Activated CD4-positive, CD25-positive, alpha-beta regulatory T cell treated with anti-CD3 and anti-CD28 coated beads, Interleukin-2, amount 50 U/mL, for 72 hours (primary cell): ENCODE measurements around the gene MEI1.

Source experiments
- DNase-seq: peaks from one replicate; pipeline ENCODE4 v3.0.0; 2021

MEI1 gene

DNA sequence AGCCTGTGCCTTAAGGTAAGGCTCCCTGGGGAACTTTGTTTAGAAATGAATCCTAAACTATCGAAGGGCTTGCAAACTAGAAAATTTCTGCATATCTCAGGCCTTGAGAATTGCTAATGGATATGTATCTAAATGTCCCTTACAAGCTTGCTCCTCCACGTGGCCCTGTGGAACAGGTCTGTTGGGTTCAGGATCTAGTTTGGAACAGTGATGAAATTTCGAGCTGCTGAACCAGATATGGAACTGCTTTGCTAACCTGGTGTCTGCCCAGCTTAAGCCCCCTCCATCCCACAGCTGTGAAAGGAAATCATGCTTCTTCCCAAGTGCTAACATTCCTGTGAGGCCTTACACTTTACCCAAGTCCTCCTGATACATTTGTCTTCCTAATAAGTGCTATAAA lies 145.2 kb downstream of the MEI1 start:
- DNase-seq = no peak

DNA sequence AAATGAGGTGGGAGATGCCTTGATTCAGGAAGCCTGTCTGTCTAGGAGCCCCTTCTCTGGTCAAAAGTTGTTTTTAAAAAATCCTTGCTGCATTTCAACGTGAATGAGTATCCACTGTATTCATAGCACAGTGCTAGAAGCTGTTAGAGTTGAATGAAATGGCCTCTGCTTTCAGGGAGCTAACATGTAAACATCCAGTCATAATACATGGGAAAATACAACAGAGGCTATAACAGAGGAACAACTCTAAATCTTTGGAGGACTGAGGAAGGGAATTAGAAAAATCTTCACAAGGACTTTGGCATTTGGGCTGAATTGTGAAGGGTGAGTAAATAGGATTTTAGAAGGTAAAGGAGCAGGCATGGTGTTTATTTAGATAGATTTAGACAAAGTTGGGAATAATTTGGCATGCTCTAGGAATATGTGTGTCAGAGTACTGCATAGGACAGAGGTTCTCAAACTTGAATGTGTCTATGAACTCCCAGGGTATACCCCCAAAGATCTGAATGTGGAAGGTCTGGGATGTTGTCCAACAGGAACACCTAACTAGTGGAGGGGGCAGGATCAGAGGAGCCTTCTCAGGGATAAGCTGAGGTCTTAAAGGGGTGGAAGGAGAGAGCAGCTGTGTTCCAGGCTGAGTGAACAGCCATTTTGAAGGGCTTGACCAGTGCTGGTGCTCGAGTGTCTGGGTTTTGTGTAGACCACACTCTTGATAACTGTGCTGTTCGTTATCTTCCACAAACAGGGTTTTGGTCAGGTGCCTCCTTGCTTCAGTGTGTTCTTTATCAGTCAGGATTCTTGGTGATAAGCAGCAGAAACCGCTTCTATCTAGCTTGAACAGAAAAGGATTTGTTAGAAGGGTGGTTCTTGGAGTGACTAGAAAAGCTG lies 146.3 kb downstream of the MEI1 start:
- no peak for DNase-seq

DNA sequence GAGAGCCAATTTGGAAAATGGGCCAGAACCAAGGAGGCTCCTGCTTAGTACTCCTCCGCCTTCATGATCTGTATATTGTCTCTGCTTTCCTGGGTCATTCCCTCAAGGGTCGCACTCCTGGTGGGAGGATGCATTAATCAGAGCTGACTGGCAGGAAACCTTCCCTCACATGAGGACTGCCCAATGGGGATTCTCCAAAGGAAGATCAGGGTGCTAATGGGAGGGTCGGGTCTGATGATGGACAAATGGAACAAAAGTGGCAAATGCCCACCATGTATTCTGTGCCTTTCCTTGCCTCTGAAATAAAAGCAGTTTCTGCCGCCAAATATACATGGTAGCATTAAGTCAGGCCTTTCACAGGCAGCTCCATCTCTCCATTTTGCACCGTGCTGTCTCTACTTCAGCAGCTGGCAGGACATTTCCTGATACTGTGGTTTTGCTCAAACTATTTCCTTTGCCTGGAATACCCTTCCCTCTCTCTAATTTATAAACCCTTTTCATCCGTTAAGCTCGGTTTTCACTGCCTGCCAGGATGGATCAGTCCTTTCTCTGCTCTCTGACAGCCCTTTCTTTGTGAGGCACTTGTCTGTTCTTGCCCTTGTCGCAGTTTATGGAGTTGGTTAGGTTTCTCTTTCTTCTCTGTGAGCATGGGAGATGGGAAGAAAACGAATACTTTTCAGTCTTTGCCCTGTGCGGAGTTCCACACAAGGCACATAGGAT lies 147.1 kb downstream of the MEI1 start:
- DNase-seq = no peak

DNA sequence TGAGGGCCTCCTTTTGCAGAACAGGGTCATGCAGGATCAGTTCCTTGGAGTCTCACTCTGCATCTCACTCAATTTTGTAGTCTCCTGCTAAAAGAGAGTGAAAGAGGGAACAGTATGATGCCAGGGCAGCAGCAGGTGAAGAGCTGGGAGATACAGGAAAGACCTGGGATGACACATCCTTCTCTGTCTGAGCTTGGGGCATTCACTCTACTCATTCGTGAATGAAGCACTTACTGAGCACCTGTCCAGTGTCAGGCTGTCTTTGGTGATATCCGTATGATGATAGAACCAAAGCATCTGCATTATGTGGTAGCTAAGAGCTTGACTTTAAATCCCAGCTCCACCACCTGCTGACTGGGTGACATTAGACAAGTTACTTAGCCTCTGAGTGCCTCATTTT lies 148.0 kb downstream of the MEI1 start:
- no peak for DNase-seq

DNA sequence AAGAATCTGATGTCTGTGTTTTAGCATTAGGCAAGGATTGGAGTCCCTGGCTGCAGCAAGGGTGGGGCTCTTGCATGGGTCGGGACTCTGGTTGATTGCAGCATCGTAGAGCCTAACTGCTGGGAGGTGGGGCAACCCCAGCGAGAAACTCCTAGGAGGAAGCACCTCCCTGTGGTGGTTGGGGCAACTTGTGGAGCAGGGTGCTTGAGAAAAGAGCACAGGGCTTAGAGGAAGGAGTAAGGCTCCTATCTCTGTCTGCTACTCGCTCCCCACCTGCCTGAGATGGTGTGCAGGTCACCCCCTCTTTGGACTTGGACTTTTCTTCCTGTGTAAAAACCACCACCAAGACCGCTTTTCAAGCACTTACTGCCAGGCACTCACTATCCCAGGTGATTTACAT lies 149.2 kb downstream of the MEI1 start:
- DNase-seq = no peak
